SW480 (cell line): Measurements from ENCODE around the gene HOXB3.

Experiments
- DNase-seq: peaks from one replicate; pipeline ENCODE4 v3.0.0-alpha.2; 2016; ENCODE audit warnings: low spot score

HOXB3 gene

GRCh38 chr17:48625495-48626244, 35.6 kb upstream of the HOXB3 start:
- peak; percentile 78 for DNase-seq

DNA sequence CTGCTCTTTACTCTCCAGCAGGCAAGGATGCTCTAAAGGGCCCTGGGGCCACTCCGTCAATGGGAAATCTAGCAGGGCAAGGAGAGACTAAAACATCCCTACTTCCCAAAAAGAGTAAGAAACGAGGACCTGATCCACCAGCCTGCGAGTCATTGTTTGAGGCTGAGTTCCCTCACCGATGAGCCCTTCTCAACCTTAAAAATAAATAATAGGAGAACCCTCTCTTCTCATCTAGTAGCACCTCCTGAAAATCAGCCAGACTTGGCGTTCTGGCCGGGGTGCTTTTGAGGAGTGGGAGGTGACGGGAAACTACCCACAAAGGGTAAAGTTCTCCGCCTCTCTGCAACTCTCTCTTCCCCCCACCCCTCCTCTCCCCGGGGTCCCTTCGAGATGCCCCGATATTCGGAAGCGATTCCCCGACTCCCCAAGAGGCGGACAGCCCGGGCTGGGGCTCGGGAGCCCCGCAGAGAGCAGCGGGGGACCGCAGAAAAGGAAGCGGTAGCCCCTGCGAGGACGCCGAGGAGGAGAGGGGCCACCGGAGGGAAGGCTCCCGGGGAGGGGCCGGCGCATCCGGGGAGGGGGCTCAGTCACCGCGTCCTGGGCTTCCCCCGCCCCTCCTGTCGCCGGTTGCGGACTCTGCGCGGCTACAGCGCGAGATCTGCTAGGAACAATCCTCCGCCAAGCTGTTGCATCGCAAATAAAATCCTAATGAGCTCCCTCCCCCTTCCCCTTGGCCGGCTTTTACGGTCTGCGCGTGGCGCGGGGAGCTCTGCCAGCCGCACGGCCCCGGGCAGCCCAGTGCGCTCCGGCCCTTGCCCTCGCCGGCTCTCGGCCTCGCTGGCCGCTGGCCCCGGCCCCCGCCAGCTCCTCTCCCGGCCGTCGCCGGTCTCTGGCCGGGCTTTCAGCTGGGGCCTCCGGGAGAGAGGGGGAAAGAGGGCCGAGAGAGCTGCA, 34.8 kb upstream of the HOXB3 start:
- peak; percentile 53 for DNase-seq

- DNase-seq: no peak
These were observed 34.1 kb upstream of the HOXB3 start for GRCh38 chr17:48624118-48624517.

GRCh38 chr17:48623583-48623982, 33.5 kb upstream of the HOXB3 start:
- DNase-seq: no peak

DNA sequence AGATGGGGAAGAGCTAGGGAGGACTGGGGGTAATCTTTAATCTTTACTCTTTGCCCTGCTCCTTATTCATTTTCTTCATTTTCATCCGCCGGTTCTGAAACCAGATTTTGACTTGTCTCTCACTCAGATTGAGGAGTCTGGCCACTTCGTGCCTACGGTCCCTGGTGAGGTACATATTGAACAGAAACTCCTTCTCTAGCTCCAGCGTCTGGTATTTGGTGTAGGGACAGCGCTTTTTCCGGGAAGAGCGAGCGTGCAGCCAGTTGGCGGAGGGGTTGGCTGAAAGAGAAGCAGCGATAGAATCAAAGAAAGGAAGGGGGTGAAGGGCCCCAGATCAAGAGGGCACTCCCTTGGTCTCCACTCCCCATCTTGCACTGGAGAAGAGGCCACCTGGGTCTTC, 32.8 kb upstream of the HOXB3 start:
- DNase-seq: no peak

DNA sequence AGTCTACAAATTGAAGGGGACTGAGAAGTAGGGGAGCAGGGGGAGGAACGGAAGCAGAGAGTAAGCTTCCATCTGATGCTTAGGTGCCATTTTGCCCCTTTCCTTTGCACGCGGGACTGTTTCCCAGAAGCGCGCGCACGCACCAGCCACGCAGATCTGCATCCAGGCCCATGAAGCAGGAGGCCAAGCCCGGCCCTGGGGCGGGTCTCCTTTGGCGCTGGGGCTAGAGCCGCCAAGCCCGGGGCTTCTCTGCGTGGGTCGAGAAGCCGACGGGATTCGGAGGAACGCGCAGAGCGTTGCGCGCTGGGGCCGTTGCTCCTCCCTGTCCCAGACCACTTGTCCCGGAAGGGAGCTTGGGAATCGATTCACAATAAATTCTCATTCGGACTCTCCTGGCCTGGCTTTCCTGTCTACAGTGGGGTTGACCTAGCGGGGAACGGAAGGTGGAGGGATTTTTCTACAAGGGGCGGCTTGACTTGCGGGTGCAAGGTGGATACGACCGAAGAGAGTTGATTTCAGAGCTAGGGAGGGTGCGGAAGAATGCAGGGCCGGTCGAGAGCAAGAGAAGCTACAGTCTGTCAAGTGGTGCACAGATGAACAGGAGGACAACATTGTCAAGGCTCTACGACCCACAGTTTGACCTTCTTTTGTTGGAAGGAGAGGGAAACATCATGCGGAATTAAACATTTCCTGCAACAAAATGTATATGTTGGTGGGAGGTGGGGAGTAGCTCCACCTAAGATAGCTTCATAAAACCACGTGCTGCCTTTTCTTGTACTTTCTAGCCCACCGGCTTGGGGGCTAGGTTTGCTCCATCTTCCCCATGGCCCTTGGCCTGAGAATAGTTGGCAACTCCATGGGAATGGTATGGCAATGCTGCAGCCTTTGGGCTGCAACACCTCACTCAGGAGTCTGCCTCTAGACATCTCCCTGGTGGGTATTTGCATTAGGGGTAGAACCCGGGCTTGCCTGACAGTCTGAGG, 31.7 kb upstream of the HOXB3 start:
- no peak for DNase-seq

DNA sequence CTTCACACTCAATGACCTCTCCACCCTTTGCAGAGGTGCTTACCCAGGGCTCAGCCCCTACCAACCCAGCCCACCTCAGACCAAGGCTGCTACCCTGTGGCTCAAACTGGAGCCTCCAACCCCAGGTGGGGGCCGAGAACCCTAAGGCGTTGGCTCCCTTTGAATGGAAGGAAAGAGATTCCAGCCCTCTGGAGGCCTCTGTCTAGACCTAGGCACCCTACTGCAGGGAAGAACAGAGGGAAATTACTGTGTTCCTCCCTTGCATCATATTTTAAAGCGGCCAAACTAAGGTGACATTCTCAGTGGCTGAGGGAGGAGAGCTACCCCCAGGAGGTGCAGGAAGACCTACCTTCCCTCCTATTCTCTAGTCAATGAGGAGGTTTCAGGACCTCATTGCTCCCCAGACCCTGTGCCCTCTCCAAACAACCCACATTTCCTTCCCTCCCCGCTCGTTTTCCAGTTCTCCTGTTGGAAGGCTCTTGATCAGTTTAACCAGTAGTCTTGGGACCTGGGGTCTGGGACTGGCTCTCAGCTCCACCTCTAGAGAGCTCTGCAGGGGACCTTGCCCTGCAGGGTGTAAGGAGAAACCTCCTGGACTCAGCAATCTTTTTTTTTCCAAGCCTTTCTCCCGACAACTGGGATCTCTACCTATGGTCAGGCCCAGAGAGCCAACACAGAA, 30.6 kb upstream of the HOXB3 start:
- no peak for DNase-seq

DNA sequence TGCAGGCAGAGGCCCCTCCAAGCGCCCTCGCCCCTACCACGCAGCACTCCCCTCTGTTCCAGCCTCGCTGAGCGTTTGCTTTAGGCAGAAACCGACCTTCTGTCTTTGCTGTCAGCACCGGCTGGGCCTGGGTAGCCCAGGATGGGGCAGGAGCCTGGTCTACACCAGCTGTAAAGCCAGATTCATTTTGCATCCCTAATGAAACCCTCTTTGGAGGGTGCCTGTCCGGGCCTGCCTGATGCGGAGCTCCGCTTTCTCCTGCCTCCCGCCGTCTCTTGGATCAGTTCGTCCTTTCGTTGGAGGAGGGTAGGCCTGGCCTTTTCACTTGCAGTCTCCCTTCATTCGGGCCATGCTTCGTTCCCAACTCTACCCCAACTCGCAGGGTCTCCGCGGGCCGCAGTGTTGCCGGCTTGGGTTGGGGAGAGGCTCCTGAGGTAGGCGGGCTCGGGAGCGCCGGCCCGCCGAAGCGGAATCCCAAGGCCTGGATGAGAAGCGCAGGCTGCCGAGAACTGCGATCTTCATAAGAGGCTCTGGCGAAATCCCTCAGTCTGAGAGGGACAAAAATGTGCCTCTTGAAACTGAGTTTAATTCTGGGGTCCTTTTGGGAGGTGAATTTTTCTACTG, 29.9 kb upstream of the HOXB3 start:
- no peak for DNase-seq

DNA sequence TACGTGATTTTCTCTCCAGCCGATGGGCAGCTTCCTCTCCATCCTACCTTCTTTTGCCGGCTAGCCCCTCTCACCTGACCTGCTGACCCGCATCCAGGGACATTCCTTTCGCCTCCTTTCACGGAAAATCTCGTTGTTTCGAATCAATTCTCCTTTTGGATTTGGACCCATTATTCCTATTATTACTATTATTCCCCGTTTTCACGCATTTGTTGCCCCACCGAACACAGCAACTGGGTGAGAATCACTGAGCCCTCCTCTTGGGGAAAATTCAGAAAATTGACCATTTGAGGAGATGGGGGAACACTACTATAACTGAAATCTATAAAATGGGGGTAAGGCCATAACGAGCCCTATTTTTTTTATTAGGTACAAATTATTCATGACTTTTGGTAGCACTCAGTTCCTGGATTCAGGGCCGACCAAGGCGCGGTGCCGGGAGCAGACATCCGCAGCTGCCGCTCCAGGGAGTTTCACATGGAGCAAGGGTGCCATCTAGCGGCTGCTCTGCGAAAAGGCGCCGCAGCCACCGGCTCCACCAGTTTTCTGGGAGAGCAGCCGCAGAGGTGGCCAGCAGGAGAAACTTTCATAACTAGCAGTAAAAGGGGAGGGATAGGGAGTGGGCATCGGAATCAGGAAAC, 28.3 kb upstream of the HOXB3 start:
- DNase-seq: peak; percentile 87

DNA sequence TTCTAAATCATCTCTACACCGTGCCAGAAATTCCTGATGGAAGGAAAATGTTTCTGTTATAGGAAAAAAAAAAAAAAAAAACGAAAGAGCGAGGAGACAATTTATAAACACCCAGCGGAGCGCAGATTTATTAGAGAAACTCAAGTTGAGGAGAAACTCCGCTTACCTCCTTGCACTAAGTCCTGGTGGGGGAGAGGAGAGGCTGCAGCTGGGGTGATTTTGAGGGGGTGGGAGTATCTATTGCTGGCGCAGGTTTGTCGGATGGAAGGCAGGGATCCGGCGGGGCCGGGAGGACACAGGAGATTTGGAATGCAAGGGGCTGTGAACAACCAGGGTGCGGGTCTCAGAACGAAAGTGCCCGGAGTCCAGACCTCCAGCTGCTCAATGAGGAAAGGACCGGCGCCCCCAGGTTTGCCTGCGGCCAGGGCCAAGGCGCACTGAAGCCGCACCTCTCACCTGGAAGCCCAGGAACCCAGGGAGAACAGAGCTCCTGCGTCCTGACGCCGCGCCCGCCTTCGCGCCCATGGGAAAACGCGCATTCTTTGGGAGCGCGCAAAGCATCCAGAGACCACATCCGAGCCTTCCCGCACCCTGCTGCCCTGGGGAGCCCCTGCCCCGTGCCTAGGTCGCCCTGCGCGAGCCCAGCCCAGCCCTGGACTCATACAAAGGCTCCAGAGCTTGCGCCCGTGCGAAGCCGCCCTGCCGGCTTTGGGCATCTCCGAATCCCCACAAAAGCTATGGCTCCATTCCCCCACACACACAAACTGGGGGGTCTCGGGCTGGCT, 27.6 kb upstream of the HOXB3 start:
- DNase-seq: peak; percentile 68

- peak; percentile 46 for DNase-seq
These were observed 26.9 kb upstream of the HOXB3 start for GRCh38 chr17:48616717-48617470.

DNA sequence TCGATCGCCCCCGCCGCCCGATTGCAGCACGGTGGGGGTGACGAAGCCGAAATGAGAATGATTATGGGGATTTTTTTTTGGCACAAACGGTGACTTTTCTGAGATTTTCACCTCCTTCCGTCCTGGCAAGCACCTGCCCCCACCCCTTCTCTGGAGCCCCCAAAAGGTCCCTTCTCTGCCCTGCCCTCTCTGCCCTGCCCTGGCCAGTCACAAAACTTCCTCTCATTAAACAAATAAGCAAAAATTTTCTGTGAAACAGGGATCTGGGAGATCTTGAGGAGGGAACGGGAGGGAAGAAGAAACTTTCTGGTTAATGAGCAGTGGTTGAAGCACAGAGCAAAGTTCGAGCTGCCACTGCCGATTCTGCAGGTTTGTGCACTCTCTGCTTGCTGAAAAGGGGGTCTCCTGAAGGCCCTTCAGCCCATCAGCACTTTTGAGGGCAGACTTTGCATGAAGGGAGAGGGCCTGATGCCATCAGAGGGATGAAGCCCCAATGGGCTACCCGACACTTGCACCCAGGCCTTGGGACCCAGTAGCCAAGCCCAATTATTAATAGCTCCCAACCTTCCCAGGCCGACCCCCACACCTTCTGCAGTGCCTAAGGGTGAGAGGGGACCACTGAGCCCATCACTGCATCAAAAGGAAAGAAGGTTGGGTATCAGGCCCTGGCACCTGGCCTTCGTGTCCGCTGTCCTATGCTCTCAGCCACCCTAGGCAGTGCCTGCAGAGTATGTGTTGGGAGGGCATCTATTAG, 26.1 kb upstream of the HOXB3 start:
- peak; percentile 23 for DNase-seq

GRCh38 chr17:48615047-48615962, 25.3 kb upstream of the HOXB3 start, which contains the start of gene HOXB8:
HOXB8 (minus strand) TSS chr17:48615292; CDS start chr17:48614704, 588 bp downstream.
- peak; percentile 90 for DNase-seq

- peak; percentile 54 for DNase-seq
These were observed 24.0 kb upstream of the HOXB3 start for GRCh38 chr17:48613862-48614694.

GRCh38 chr17:48612854-48613691, 23.0 kb upstream of the HOXB3 start:
- DNase-seq: peak; percentile 59
